ENCODE results near the gene BOK. TPM values are rescaled to one million over a fixed set of nuclear protein-coding genes. Genes with fewer than 3 reads are reported as not detected.
"Not testable (repeated sequence)": the region's sequence is repeated elsewhere in the genome, so short reads cannot be mapped to it uniquely, and the experiment has no call there.

The BOK gene
- total RNA-seq, 6 donors from 2014 or later = 42.9 to 143 (median 61.3) TPM

- DNase-seq = no peak
- TF ChIP-seq EP300 (IDR thresholded peaks at IDR 0.05) = no peak
- TF ChIP-seq POLR2A (IDR thresholded peaks at IDR 0.05) = no peak
- H3K4me3 ChIP-seq = no peak overlapping the region
- H3K4me1 ChIP-seq = peaks cover 7 to 28% (median 12%) of the 10 kb centered on the region in 4 donors
- no peak for ATAC-seq (ENCODE audit: low FRiP score in 2 of 2)
- no peaks in the 10 kb centered on the region for H3K27me3 ChIP-seq
- no peak overlapping the region for H3K27ac ChIP-seq
- 85% methylated on average over 7 of the region's 7 CpGs for WGBS, 2 donors
- H3K36me3 ChIP-seq = peaks cover 2 to 13% (median 5%) of the 10 kb centered on the region in 4 donors
- H3K9me3 ChIP-seq = no peaks in the 10 kb centered on the region
Observed at GRCh38 chr2:241566468-241566867, 7.9 kb downstream of the BOK start.

GRCh38 chr2:241567266-241567665 is 8.7 kb downstream of the BOK start:
- peaks cover 0 to 20% (median 5%) of the 10 kb centered on the region in 4 donors for H3K4me1 ChIP-seq
- H3K27ac ChIP-seq; H3K4me3 ChIP-seq; ATAC-seq (ENCODE audit: low FRiP score in 2 of 2); H3K9me3 ChIP-seq; H3K27me3 ChIP-seq: not testable (repeated sequence)
- 79 to 91% methylated on average over 4 to 9 of the region's 15 CpGs for WGBS, 2 donors
- H3K36me3 ChIP-seq = peaks cover 3 to 18% (median 9%) of the 10 kb centered on the region in 4 donors
- peak in 1 of 2 donors; percentile 66 for DNase-seq

- DNase-seq (no peak), ATAC-seq (ENCODE audit: low FRiP score in 2 of 2) (no peak)
- no peak for TF ChIP-seq POLR2A (IDR thresholded peaks at IDR 0.05)
- no peak for TF ChIP-seq EP300 (IDR thresholded peaks at IDR 0.05)
- 93 to 97% methylated on average over 8 of the region's 8 CpGs for WGBS, 2 donors
- Histone ChIP-seq H3K9me3 (no peaks in the 10 kb centered on the region), H3K36me3 (peaks cover 3 to 19% (median 11%) of the 10 kb centered on the region in 4 donors), H3K27me3 (no peaks in the 10 kb centered on the region), H3K4me3 (no peak overlapping the region), H3K27ac (no peak overlapping the region), H3K4me1 (peaks cover 0 to 18% (median 3%) of the 10 kb centered on the region in 4 donors)
Observed at GRCh38 chr2:241567776-241568175, 9.2 kb downstream of the BOK start.

- TF ChIP-seq POLR2A (IDR thresholded peaks at IDR 0.05) (no peak), POLR2AphosphoS5 (IDR thresholded peaks at IDR 0.05) (no peak), EP300 (IDR thresholded peaks at IDR 0.05) (no peak), CTCF (IDR thresholded peaks at IDR 0.05) (no peak)
- no peak for ATAC-seq (ENCODE audit: low FRiP score in 2 of 2)
- no peak for DNase-seq
- Histone ChIP-seq H3K27ac (no peak overlapping the region), H3K27me3 (no peaks in the 10 kb centered on the region), H3K4me1 (peaks cover 0 to 10% (median 0%) of the 10 kb centered on the region in 4 donors), H3K9me3 (no peaks in the 10 kb centered on the region), H3K4me3 (no peak overlapping the region), H3K36me3 (peaks cover 3 to 26% (median 17%) of the 10 kb centered on the region in 4 donors)
- WGBS, 2 donors = 90 to 93% methylated on average over 2 to 4 of the region's 4 CpGs
Observed at GRCh38 chr2:241568726-241569125, 10.2 kb downstream of the BOK start.

- ATAC-seq (ENCODE audit: low FRiP score in 2 of 2) = no peak
- H3K36me3 ChIP-seq = peaks cover 3 to 37% (median 19%) of the 10 kb centered on the region in 4 donors
Observed at GRCh38 chr2:241569831-241570281, 11.3 kb downstream of the BOK start.

GRCh38 chr2:241570961-241571581 is 12.5 kb downstream of the BOK start:
- no peaks in the 10 kb centered on the region for H3K9me3 ChIP-seq
- DNase-seq = peak in 1 of 2 donors; percentile 81
- H3K36me3 ChIP-seq = peaks cover 3 to 38% (median 19%) of the 10 kb centered on the region in 4 donors
- no peak overlapping the region for H3K27ac ChIP-seq
- peak in 1 of 2 donors; percentile 6 for ATAC-seq (ENCODE audit: low FRiP score in 2 of 2)
- WGBS, 2 donors = 79 to 91% methylated on average over 11 to 23 of the region's 23 CpGs
- TF ChIP-seq POLR2AphosphoS5 (IDR thresholded peaks at IDR 0.05) = no peak
- no peak for TF ChIP-seq POLR2A (IDR thresholded peaks at IDR 0.05)
- no peak for TF ChIP-seq CTCF (IDR thresholded peaks at IDR 0.05)
- no peak for TF ChIP-seq EP300 (IDR thresholded peaks at IDR 0.05)
- no peak overlapping the region for H3K4me3 ChIP-seq
- no peaks in the 10 kb centered on the region for H3K4me1 ChIP-seq
- H3K27me3 ChIP-seq = no peaks in the 10 kb centered on the region

More at GRCh38 chr2:241569831-241570281, 11.3 kb downstream of the BOK start:
- DNase-seq = peak in 1 of 2 donors; percentile 79
- TF ChIP-seq POLR2AphosphoS5 (IDR thresholded peaks at IDR 0.05) (no peak), POLR2A (IDR thresholded peaks at IDR 0.05) (no peak), EP300 (IDR thresholded peaks at IDR 0.05) (no peak), CTCF (IDR thresholded peaks at IDR 0.05) (no peak)
- no peaks in the 10 kb centered on the region for H3K27me3 ChIP-seq
- H3K4me3 ChIP-seq = no peak overlapping the region
- no peaks in the 10 kb centered on the region for H3K9me3 ChIP-seq
- no peak overlapping the region for H3K27ac ChIP-seq
- WGBS, 2 donors = 93 to 94% methylated on average over 15 to 21 of the region's 23 CpGs
- peaks cover 0 to under 1% (median 0%) of the 10 kb centered on the region in 4 donors for H3K4me1 ChIP-seq
